HG03442 (cell line): ENCODE results near the gene AATF.

Source experiments
- ATAC-seq: cut with Tn5 transposase; IDR thresholded peaks from one replicate; pipeline ENCODE4 v1.9.1; 2021; ENCODE audit warnings: mild to moderate bottlenecking, moderate library complexity; ENCODE audit not compliant: unreplicated experiment

The AATF gene

GRCh38 chr17:36930583-36930900, 18.2 kb upstream of the AATF start:
- no peak for ATAC-seq

- ATAC-seq, result no peak
Observed at GRCh38 chr17:36931096-36931696, 17.6 kb upstream of the AATF start.

- ATAC-seq, result no peak
Observed at GRCh38 chr17:36931697-36932382, 16.9 kb upstream of the AATF start.

GRCh38 chr17:36932383-36932693, 16.4 kb upstream of the AATF start:
- ATAC-seq, result no peak

- ATAC-seq, result no peak
Observed at GRCh38 chr17:36932694-36933511, 15.9 kb upstream of the AATF start.

GRCh38 chr17:36933512-36934143, 15.1 kb upstream of the AATF start:
- ATAC-seq, result no peak

- no peak for ATAC-seq
Observed at GRCh38 chr17:36934144-36934691, 14.5 kb upstream of the AATF start.

GRCh38 chr17:36934692-36935630, 13.8 kb upstream of the AATF start:
- no peak for ATAC-seq

GRCh38 chr17:36935671-36936454, 12.9 kb upstream of the AATF start:
- ATAC-seq, result no peak

GRCh38 chr17:36936455-36937000, 12.2 kb upstream of the AATF start:
- no peak for ATAC-seq

GRCh38 chr17:36937001-36937958, 11.5 kb upstream of the AATF start, which contains the start of gene LHX1:
LHX1 (plus strand) TSS chr17:36937475; CDS start chr17:36938198, 723 bp downstream.
- no peak for ATAC-seq

- ATAC-seq, result no peak
Observed at GRCh38 chr17:36937959-36938565, 10.7 kb upstream of the AATF start.

- no peak for ATAC-seq
Observed at GRCh38 chr17:36938566-36939051, 10.1 kb upstream of the AATF start.

- no peak for ATAC-seq
Observed at GRCh38 chr17:36939052-36939801, 9.5 kb upstream of the AATF start.

GRCh38 chr17:36939802-36940312, 8.9 kb upstream of the AATF start:
- no peak for ATAC-seq
